Esophagus muscularis mucosa (tissue), 4 donors: ENCODE results near the gene GNLY. TPM values are rescaled to one million over a fixed set of nuclear protein-coding genes. Genes with fewer than 3 reads are reported as not detected.

Source experiments
- DNase-seq: peaks from one replicate; pipeline ENCODE4 v3.0.0-alpha.2; 2017; ENCODE audit errors: extremely low spot score
- H3K27ac ChIP-seq, 4 donors: fragments of 200-600 bp; sonication (generic); replicated peaks in 1 of 4; 1 replicate in 3 of 4; 2 replicates in 1 of 4; pipeline ENCODE4 v1.5.1; 2016 to 2019; ENCODE audit warnings: mild to moderate bottlenecking in 1 of 4
- H3K27me3 ChIP-seq, 4 donors: fragments of 200-600 bp; sonication (generic); one replicate each; pipeline versions ENCODE4 v1.5.1 to v1.6.0; 2016 to 2019
- H3K36me3 ChIP-seq, 4 donors: fragments of 200-600 bp; sonication (generic); one replicate each; pipeline ENCODE4 v1.5.1; 2016 to 2019
- H3K4me1 ChIP-seq, 4 donors: fragments of 200-600 bp; sonication (generic); one replicate each; pipeline ENCODE4 v1.5.1; 2016 to 2019
- H3K4me3 ChIP-seq, 4 donors: fragments of 200-600 bp; sonication (generic); 1 replicate in 2 of 4; 2 replicates in 2 of 4; pipeline ENCODE4 v1.5.1; 2016 to 2019; ENCODE audit warnings: mild to moderate bottlenecking in 4 of 4, moderate library complexity in 1 of 4
- H3K9me3 ChIP-seq, 4 donors: fragments of 200-600 bp; sonication (generic); 1 replicate in 3 of 4; 2 replicates in 1 of 4; pipeline ENCODE4 v1.5.1; 2016 to 2019
- CTCF ChIP-seq, 3 experiments: fragments of 200-600 bp in 2 of 3; fragments of 450-650 bp in 1 of 3; sonication (generic) in 2 of 3; IDR thresholded peaks; one replicate each; pipeline ENCODE4 v1.5.1; 2017 to 2019; ENCODE audit warnings: antibody characterized with exemption in 3 of 3, mild to moderate bottlenecking in 2 of 3, moderate library complexity in 1 of 3
- EP300 ChIP-seq: sonication (generic); formaldehyde crosslinking; IDR thresholded peaks from one replicate; pipeline ENCODE4 v1.6.1; 2017; ENCODE audit warnings: antibody characterized with exemption
- POLR2A ChIP-seq: fragments of 450-650 bp; IDR thresholded peaks from one replicate; pipeline ENCODE4 v1.6.1; 2017; ENCODE audit warnings: antibody characterized with exemption, moderate library complexity, mild to moderate bottlenecking, low read depth
- POLR2AphosphoS5 ChIP-seq, 2 donors: sonication (generic); formaldehyde crosslinking; IDR thresholded peaks; one replicate each; pipeline ENCODE4 v1.6.1; 2017; ENCODE audit warnings: antibody characterized with exemption in 2 of 2
- WGBS: methylation state at CpG from one replicate; pipeline ENCODE4 v1.1.5; 2018; 5-methylcytosine and 5-hydroxymethylcytosine counted together
- intact Hi-C: fragments of 100-400 bp; cut with DNase I; formaldehyde crosslinking; loops from one replicate; pipeline ENCODE4 v1.15.1; 2023
- total RNA-seq, 4 donors: library from RNA; depleted of rRNA; stranded (reverse); fragments of >200 nt; gene quantifications; one replicate each; pipeline versions ENCODE4 v1.1.0 to v1.2.1, GENCODE V29; 2016

The GNLY gene
- total RNA-seq, 4 donors from 2014 or later, result 0.84 to 3.5 (median 2.0) TPM

DNA sequence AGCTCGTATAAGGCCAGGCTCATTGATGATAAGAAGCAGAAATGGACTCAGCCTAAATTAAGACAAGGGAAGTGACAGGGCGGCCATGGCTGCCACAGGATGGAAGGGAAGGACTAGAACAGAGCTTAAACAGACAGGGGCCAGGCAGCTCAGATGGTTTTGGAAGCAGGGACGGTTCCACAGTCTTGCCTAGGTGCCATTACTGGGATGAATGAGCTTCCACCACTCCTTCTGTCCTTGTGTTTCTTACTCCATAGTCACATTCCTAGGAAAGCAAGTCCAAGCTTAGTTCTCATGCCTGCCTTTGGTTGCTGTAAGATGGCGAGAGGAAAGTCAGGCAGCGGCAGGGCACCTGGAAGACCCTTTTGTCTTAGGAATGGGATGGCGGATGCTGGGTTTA is 11.9 kb downstream of the GNLY start:
- no peaks in the 10 kb centered on the region for H3K27me3 ChIP-seq
- H3K4me1 ChIP-seq, result peaks cover 39 to 59% (median 51%) of the 10 kb centered on the region in 4 donors
- 82% methylated on average over 5 of the region's 6 CpGs for WGBS
- TF ChIP-seq POLR2A (no peak), CTCF (IDR thresholded peaks at IDR 0.05) (no peak), EP300 (no peak), POLR2AphosphoS5 (IDR thresholded peaks at IDR 0.05) (no peak)
- H3K9me3 ChIP-seq, result no peaks in the 10 kb centered on the region
- intact Hi-C loops, result loop anchor here (2.0 to 5.0 kb wide), 2 partner anchors 27 to 69 kb away; no protein-coding TSS in a partner anchor
- no peaks in the 10 kb centered on the region for H3K36me3 ChIP-seq
- peak overlapping the region; percentile 56 to 72 (median 70) for H3K27ac ChIP-seq
- no peak for DNase-seq
- H3K4me3 ChIP-seq, result no peak overlapping the region

- peaks cover 0 to 3% (median 0%) of the 10 kb centered on the region in 4 donors for H3K27me3 ChIP-seq
- no peak overlapping the region for H3K4me3 ChIP-seq
- H3K27ac ChIP-seq, result peak overlapping the region; percentile 56 to 72 (median 70)
- intact Hi-C loops, result loop anchor here (2.0 to 5.0 kb wide), 2 partner anchors 28 to 69 kb away; no protein-coding TSS in a partner anchor
- peaks cover 42 to 65% (median 57%) of the 10 kb centered on the region in 4 donors for H3K4me1 ChIP-seq
- no peaks in the 10 kb centered on the region for H3K9me3 ChIP-seq
- no peak for DNase-seq
- no peaks in the 10 kb centered on the region for H3K36me3 ChIP-seq
- 85% methylated on average over 10 of the region's 10 CpGs for WGBS
- TF ChIP-seq POLR2A (no peak), POLR2AphosphoS5 (IDR thresholded peaks at IDR 0.05) (no peak), EP300 (no peak), CTCF (IDR thresholded peaks at IDR 0.05) (no peak)
Measured at GRCh38 chr2:85706599-85707296, 12.6 kb downstream of the GNLY start.

DNA sequence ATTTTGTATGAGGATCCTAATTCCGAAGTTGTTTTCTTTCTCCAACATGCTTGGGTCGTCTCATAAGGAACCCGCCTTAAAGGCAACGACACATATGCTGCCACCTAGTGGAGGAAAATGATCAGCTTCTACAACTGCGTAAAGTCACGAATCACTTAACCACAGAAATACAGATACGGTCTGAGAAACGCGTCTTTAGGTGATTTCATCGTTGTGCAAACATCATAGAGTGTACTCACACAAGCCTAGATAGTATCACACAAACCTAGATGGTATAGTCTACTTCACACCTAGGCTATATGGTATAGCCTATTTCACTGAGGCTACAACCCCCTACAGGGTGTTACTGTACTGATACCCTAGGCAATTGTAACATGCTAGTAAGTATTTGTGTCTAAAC is 13.1 kb downstream of the GNLY start:
- intact Hi-C loops, result loop anchor here (2.0 to 5.0 kb wide), 2 partner anchors 29 to 70 kb away; no protein-coding TSS in a partner anchor
- TF ChIP-seq POLR2AphosphoS5 (IDR thresholded peaks at IDR 0.05) (peak in 1 of 2 donors; percentile 37), CTCF (IDR thresholded peaks at IDR 0.05) (peak; percentile 77 to 88 (median 85)), POLR2A (no peak), EP300 (no peak)
- H3K27me3 ChIP-seq, result peaks cover 0 to 3% (median 0%) of the 10 kb centered on the region in 4 donors
- DNase-seq, result no peak
- H3K36me3 ChIP-seq, result no peaks in the 10 kb centered on the region
- peaks cover 42 to 71% (median 60%) of the 10 kb centered on the region in 4 donors for H3K4me1 ChIP-seq
- peak overlapping the region; percentile 30 to 72 (median 70) for H3K27ac ChIP-seq
- H3K4me3 ChIP-seq, result no peak overlapping the region
- under 1% methylated on average over 10 of the region's 10 CpGs for WGBS
- no peaks in the 10 kb centered on the region for H3K9me3 ChIP-seq

- DNase-seq, result no peak
- WGBS, result 56% methylated on average over 1 of the region's 1 CpG
- Histone ChIP-seq H3K27me3 (peaks cover 0 to 3% (median 0%) of the 10 kb centered on the region in 4 donors), H3K27ac (peak overlapping the region in 3 of 4 donors; percentile 68 to 75 (median 73)), H3K9me3 (no peaks in the 10 kb centered on the region), H3K36me3 (no peaks in the 10 kb centered on the region), H3K4me3 (no peak overlapping the region), H3K4me1 (peaks cover 52 to 84% (median 72%) of the 10 kb centered on the region in 4 donors)
- intact Hi-C loops, result loop anchor here (5.0 kb wide), 1 partner anchor 71 kb away; no protein-coding TSS in a partner anchor
- TF ChIP-seq POLR2A (no peak), POLR2AphosphoS5 (IDR thresholded peaks at IDR 0.05) (peak; percentile 35 to 70), EP300 (peak; percentile 72)
Measured at GRCh38 chr2:85708641-85709040, 14.5 kb downstream of the GNLY start.

GRCh38 chr2:85709401-85709811 is 15.2 kb downstream of the GNLY start:
- H3K27ac ChIP-seq, result peak overlapping the region; percentile 68 to 75 (median 70)
- WGBS, result 45% methylated on average over 4 of the region's 4 CpGs
- TF ChIP-seq EP300, result no peak
- no peak for TF ChIP-seq POLR2A
- no peak for TF ChIP-seq POLR2AphosphoS5 (IDR thresholded peaks at IDR 0.05)
- no peak for TF ChIP-seq CTCF (IDR thresholded peaks at IDR 0.05)

More at GRCh38 chr2:85709401-85709811, 15.2 kb downstream of the GNLY start:
- intact Hi-C loops, result loop anchor here (5.0 kb wide), 1 partner anchor 72 kb away; no protein-coding TSS in a partner anchor
- Histone ChIP-seq H3K9me3 (no peaks in the 10 kb centered on the region), H3K4me1 (peaks cover 52 to 89% (median 76%) of the 10 kb centered on the region in 4 donors), H3K27me3 (peaks cover 0 to 3% (median 0%) of the 10 kb centered on the region in 4 donors), H3K36me3 (no peaks in the 10 kb centered on the region), H3K4me3 (no peak overlapping the region)
- DNase-seq, result no peak
